Breast epithelium (tissue), 4 donors: ENCODE measurements around the gene COMMD3. TPM values are rescaled to one million over a fixed set of nuclear protein-coding genes. Genes with fewer than 3 reads are reported as not detected.

Source experiments
- DNase-seq, 2 donors: peaks; one replicate each; pipeline ENCODE4 v3.0.0-alpha.2; 2019; ENCODE audit warnings: low spot score in 2 of 2
- H3K27ac ChIP-seq, 2 donors: fragments of 200-600 bp; sonication (generic) in 1 of 2; one replicate each; pipeline ENCODE4 v1.5.1; 2016 to 2019; ENCODE audit warnings: mild to moderate bottlenecking in 1 of 2
- H3K27me3 ChIP-seq, 2 donors: fragments of 200-600 bp; sonication (generic) in 1 of 2; one replicate each; pipeline versions ENCODE4 v1.5.1 to v1.6.0; 2017 to 2019; ENCODE audit warnings: control low read depth in 1 of 2, mild to moderate bottlenecking in 1 of 2
- H3K36me3 ChIP-seq: fragments of 200-600 bp; one replicate; pipeline ENCODE4 v1.5.1; 2019
- H3K4me1 ChIP-seq, 2 donors: fragments of 200-600 bp; sonication (generic); one replicate each; pipeline ENCODE4 v1.5.1; 2016 to 2019; ENCODE audit warnings: control low read depth in 1 of 2
- H3K4me3 ChIP-seq, 3 donors: fragments of 200-600 bp; sonication (generic); 1 replicate in 2 of 3; 2 replicates in 1 of 3; pipeline ENCODE4 v1.5.1; 2016 to 2019; ENCODE audit warnings: mild to moderate bottlenecking in 3 of 3, moderate library complexity in 2 of 3
- H3K9me3 ChIP-seq, 2 donors: fragments of 200-600 bp; sonication (generic) in 1 of 2; one replicate each; pipeline ENCODE4 v1.5.1; 2016 to 2019; ENCODE audit warnings: control low read depth in 1 of 2
- CTCF ChIP-seq, 3 donors: fragments of 450-650 bp; IDR thresholded peaks; one replicate each; pipeline ENCODE4 v1.5.1; 2016 to 2017; ENCODE audit warnings: antibody characterized with exemption in 3 of 3, mild to moderate bottlenecking in 3 of 3, moderate library complexity in 3 of 3
- POLR2A ChIP-seq: fragments of 450-650 bp; IDR thresholded peaks from one replicate; pipeline ENCODE4 v1.6.1; 2016; ENCODE audit warnings: antibody characterized with exemption, mild to moderate bottlenecking, moderate library complexity
- POLR2AphosphoS5 ChIP-seq, 3 donors: sonication (generic); formaldehyde crosslinking; IDR thresholded peaks; one replicate each; pipeline ENCODE4 v1.6.1; 2017; ENCODE audit warnings: antibody characterized with exemption in 3 of 3
- intact Hi-C: fragments of 100-400 bp; cut with DNase I; formaldehyde crosslinking; loops from one replicate; pipeline ENCODE4 v1.15.1; 2023; ENCODE audit warnings: low total_unique reads
- total RNA-seq, 3 donors: library from RNA; depleted of rRNA; stranded (reverse); fragments of >200 nt; gene quantifications; one replicate each; pipeline ENCODE4 v1.1.0, GENCODE V29; 2016

Gene COMMD3
- total RNA-seq, 3 donors from 2014 or later, result 30.1 to 51.4 (median 35.7) TPM

- no peaks in the 10 kb centered on the region for H3K9me3 ChIP-seq
- no peaks in the 10 kb centered on the region for H3K36me3 ChIP-seq
- H3K27ac ChIP-seq, result no peak overlapping the region
- TF ChIP-seq POLR2AphosphoS5 (IDR thresholded peaks at IDR 0.05), result peak in 1 of 3 donors; percentile 9
- no peak for TF ChIP-seq POLR2A
- no peak for DNase-seq
- no peak overlapping the region for H3K4me3 ChIP-seq
- intact Hi-C loops, result no loop called here
- peaks cover 8 to 85% of the 10 kb centered on the region in 2 donors for H3K27me3 ChIP-seq
- H3K4me1 ChIP-seq, result peaks cover 0 to 4% of the 10 kb centered on the region in 2 donors
These were observed 25.7 kb downstream of the COMMD3 start for GRCh38 chr10:22341926-22342196.

- Histone ChIP-seq H3K27me3 (peaks cover 8 to 82% of the 10 kb centered on the region in 2 donors), H3K27ac (no peak overlapping the region), H3K4me3 (no peak overlapping the region), H3K4me1 (peaks cover 0 to 4% of the 10 kb centered on the region in 2 donors), H3K9me3 (no peaks in the 10 kb centered on the region), H3K36me3 (no peaks in the 10 kb centered on the region)
- no peak for DNase-seq
- TF ChIP-seq CTCF (IDR thresholded peaks at IDR 0.05), result no peak
- TF ChIP-seq POLR2A, result no peak
- no peak for TF ChIP-seq POLR2AphosphoS5 (IDR thresholded peaks at IDR 0.05)
- intact Hi-C loops, result no loop called here
These were observed 26.2 kb downstream of the COMMD3 start for GRCh38 chr10:22342421-22342820.

- H3K27ac ChIP-seq, result no peak overlapping the region
- H3K9me3 ChIP-seq, result no peaks in the 10 kb centered on the region
- intact Hi-C loops, result no loop called here
- no peak for DNase-seq
- TF ChIP-seq POLR2AphosphoS5 (IDR thresholded peaks at IDR 0.05) (no peak), POLR2A (no peak), CTCF (IDR thresholded peaks at IDR 0.05) (no peak)
- no peak overlapping the region for H3K4me3 ChIP-seq
- H3K27me3 ChIP-seq, result peaks cover 8 to 75% of the 10 kb centered on the region in 2 donors
- H3K36me3 ChIP-seq, result no peaks in the 10 kb centered on the region
- peaks cover 0 to 4% of the 10 kb centered on the region in 2 donors for H3K4me1 ChIP-seq
These were observed 27.5 kb downstream of the COMMD3 start for GRCh38 chr10:22343731-22344130.

- peaks cover 0 to 4% of the 10 kb centered on the region in 2 donors for H3K4me1 ChIP-seq
- TF ChIP-seq CTCF (IDR thresholded peaks at IDR 0.05) (no peak), POLR2AphosphoS5 (IDR thresholded peaks at IDR 0.05) (no peak)
- intact Hi-C loops, result no loop called here
- no peak overlapping the region for H3K27ac ChIP-seq
- DNase-seq, result no peak
- H3K27me3 ChIP-seq, result peaks cover 8 to 70% of the 10 kb centered on the region in 2 donors
- no peaks in the 10 kb centered on the region for H3K9me3 ChIP-seq
- no peak overlapping the region for H3K4me3 ChIP-seq
- no peaks in the 10 kb centered on the region for H3K36me3 ChIP-seq
These were observed 28.1 kb downstream of the COMMD3 start for GRCh38 chr10:22344249-22344648.

- intact Hi-C loops, result no loop called here
- Histone ChIP-seq H3K4me3 (peak overlapping the region in 2 of 3 donors; percentile 36 to 50), H3K27me3 (peaks cover 8 to 65% of the 10 kb centered on the region in 2 donors), H3K4me1 (peaks cover 0 to 3% of the 10 kb centered on the region in 2 donors), H3K36me3 (no peaks in the 10 kb centered on the region), H3K27ac (no peak overlapping the region), H3K9me3 (no peaks in the 10 kb centered on the region)
- DNase-seq, result no peak
- no peak for TF ChIP-seq POLR2AphosphoS5 (IDR thresholded peaks at IDR 0.05)
- TF ChIP-seq CTCF (IDR thresholded peaks at IDR 0.05), result no peak
- TF ChIP-seq POLR2A, result no peak
These were observed 28.7 kb downstream of the COMMD3 start for GRCh38 chr10:22344781-22345300.
